GM10266 (cell line): Measurements from ENCODE around the gene BRF1.

ENCODE experiments used
- DNase-seq: peaks from one replicate; pipeline ENCODE4 v3.0.0; 2012; ENCODE audit errors: extremely low spot score
- CTCF ChIP-seq: IDR thresholded peaks from 2 replicates; pipeline ENCODE4 v1.5.1; 2012; ENCODE audit warnings: mild to moderate bottlenecking, low read depth; ENCODE audit not compliant: control insufficient read depth, insufficient read depth; ENCODE audit errors: missing control alignments

Gene BRF1

DNA sequence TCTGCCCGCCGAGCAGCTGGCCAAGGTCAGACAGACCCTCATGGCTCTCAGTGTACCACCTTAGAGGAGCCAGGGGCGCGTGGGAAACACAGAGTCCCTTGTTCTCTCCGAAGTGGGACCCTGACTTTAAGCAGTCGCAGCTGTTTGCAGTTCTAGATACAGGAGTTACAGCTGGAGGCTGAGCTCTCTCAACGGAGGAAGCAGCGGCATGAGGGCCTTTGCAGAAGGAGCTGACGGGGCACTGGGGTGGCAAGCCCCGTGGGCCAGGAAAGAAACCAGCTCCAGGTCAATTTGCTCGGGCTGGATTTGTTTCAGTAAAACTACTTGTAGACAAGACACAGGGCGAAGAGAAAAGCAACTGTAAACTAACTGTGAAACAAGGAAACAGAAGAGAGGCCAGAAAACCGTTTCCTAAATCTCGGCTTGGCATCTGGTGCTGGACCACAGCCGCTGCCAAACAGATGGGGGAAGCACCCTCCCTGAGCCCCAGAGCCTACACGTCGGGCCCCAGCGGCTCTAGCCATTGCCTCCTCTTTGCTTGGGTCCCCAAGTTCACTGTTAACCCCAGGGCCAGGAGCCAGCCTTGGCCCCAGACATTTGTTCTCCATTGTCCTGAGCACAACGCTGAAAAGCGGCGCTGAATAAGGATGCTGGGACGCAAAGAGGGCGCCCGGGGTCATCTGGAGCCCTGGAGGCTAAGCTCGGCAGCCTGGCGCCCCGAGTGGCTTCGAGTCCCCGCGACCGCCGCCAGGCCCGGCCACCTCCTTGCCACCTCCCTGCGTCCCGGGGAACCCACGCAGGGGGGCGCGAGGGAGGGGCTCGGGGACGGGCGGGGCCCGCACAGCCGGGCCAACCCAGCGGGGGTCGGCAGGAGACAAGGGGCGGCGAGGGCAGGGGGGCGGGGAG lies 12.8 kb upstream of the BRF1 start:
- DNase-seq, result no peak

GRCh38 chr14:105312973-105313372 lies 12.2 kb upstream of the BRF1 start:
- DNase-seq, result no peak
- TF ChIP-seq CTCF, result no peak

More for the DNA sequence above, 12.8 kb upstream of the BRF1 start:
- TF ChIP-seq CTCF, result no peak

DNA sequence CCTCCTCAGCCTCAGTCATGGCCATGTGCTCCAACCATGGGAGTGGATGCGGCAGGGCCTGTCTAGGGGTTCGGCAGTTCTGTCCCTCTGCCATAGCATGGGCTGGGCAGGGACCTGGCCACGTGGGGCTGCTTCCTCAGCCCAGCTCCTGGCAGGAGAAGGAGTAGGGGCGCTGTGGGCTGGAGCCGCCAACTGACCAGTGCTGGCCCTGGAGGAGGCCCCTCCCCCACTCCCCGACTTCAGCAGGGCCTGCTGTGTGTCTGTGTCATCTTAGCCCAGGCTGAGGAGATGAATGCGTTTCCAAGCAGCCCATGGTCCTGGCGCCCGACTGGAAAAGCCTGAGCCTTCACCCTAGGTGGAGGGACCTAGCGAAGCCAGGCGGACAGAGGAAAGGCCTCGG lies 11.0 kb upstream of the BRF1 start:
- TF ChIP-seq CTCF, result no peak
- no peak for DNase-seq

DNA sequence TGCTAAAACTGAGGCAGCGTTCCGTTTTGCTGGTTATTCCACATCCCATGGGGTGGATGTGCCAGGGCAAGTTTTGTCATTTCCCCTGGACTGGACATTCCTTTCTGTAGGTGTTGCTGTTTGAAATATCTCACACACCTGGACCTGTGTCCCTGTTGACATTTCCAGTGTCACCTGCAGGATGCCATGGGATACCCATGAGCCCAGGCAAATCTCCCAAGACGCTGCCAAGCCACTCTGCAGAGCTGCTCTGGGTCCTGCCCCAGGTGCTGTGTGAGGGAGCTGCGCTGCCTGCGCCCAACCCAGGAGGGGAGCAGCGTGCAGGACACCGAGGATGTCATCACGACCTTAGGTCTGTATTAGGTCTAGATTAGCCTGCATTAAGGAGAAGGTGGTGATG lies 8.6 kb upstream of the BRF1 start:
- DNase-seq, result no peak
- no peak for TF ChIP-seq CTCF

GRCh38 chr14:105307052-105307727 lies 6.4 kb upstream of the BRF1 start:
- no peak for DNase-seq

DNA sequence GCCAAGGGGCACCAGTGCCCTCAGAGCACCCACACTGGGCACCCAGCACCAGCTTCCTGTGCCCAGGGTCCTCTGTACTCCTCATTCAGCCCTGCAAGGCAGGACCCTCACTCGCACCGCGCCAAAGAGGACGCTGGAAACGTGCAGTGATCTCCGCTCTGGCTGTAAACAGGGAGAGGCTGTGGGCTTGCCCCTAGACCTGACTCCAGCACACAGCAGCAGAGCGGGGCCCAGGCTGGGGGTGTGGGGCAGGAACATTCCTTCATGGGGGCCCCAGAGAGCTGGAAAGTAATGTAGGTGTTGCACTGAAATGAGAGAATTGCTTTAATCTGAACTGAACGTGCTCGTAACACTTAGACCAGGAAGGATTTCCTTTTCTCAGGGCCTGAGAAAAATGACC lies 5.0 kb upstream of the BRF1 start:
- no peak for DNase-seq
- no peak for TF ChIP-seq CTCF

More at GRCh38 chr14:105307052-105307727, 6.4 kb upstream of the BRF1 start:
- TF ChIP-seq CTCF, result no peak

GRCh38 chr14:105305345-105305744 lies 4.5 kb upstream of the BRF1 start:
- no peak for TF ChIP-seq CTCF
- DNase-seq, result no peak
